ENCODE measurements around the gene GNL3.
"Not testable (repeated sequence)": the region's sequence is repeated elsewhere in the genome, so short reads cannot be mapped to it uniquely, and the experiment has no call there.

Gene GNL3

GRCh38 chr3:52685709-52686691, at the start of gene GNL3, which contains the start of gene PBRM1:
Gene GNL3 (plus strand): TSS chr3:52686032. CDS start chr3:52686093, 61 bp downstream.
Gene PBRM1 (minus strand): TSS chr3:52685913.
- peak; percentile 79 to 80 for DNase-seq (ENCODE audit: low read depth in 2 of 2)

- DNase-seq (ENCODE audit: low read depth in 2 of 2) = no peak
These were observed 49.2 kb upstream of the GNL3 start for GRCh38 chr3:52636673-52637072.

DNA sequence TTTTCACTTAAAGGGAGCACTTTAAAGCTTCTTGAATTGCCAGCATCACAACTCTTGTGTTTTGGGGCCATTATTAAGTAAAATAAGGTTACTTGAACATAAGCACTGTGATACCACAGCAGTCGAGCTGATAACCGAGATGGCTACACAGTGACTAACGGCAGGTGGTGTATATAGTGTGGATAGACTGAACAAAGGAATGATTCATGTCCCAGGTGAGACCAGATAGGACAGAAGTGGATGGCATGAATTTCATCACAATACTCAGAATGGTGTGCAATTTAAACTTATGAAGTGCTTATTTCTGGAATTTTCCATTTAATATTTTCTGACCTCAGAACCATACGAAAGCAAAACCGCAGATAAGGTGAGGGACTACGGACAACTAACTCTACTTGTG, 40.3 kb upstream of the GNL3 start:
- DNase-seq (ENCODE audit: low read depth in 2 of 2) = no peak

DNA sequence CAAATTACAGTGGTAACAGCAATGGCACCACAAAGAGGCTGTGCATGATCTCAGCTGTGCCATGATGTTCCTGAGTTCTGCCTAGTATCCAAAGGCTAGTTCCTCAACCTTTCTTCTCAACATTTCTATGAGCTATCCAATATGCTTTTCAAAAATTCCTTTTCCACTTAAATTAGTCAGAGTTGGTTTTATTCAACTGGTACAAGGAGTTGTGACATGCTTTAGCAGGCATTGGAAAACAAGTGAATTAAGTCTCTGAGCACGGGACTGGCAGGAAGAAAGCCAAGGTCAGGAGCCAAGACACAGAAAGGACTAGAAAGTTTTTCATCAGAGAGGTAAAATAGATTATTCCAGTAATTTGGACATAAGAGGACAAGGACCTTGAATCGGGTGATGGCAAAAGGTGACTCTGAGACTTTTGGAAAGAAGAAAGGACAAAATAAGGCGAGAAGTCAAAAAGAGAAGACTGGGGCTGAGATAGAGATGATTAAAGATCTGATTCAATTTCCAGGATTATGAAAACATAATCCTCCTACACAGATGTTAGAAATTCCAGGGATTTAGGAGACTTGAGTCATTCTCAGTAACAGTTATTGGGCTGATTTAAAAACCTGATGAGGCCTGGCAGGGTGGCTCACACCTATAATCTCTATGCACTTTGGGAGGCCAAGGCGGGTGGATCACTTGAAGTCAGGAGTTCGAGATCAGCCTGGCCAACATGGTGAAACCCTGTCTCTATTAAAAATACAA, 36.2 kb upstream of the GNL3 start:
- no peak for DNase-seq (ENCODE audit: low read depth in 2 of 2)

GRCh38 chr3:52650439-52650838, 35.4 kb upstream of the GNL3 start:
- DNase-seq (ENCODE audit: low read depth in 2 of 2) = no peak

DNA sequence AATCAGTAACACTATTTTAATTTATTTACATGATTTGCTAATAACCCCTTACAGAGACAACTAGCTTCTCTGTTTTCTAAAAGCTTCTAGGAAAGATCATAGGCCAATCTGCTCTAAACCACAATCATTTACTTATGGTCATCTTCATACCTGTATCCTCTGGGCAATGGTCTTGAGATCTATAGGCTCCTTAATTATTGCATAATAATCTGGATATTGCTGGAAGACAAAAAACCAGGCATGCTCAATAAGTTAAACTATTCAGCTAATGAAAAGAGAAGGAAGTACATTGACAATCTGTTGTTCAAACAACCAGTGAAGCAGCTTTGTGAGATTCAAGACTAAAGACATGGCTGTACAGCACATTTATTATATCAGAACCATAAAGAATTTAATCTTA, 34.2 kb upstream of the GNL3 start:
- no peak for DNase-seq (ENCODE audit: low read depth in 2 of 2)

GRCh38 chr3:52655895-52656294, 29.9 kb upstream of the GNL3 start:
- DNase-seq (ENCODE audit: low read depth in 2 of 2) = no peak

DNA sequence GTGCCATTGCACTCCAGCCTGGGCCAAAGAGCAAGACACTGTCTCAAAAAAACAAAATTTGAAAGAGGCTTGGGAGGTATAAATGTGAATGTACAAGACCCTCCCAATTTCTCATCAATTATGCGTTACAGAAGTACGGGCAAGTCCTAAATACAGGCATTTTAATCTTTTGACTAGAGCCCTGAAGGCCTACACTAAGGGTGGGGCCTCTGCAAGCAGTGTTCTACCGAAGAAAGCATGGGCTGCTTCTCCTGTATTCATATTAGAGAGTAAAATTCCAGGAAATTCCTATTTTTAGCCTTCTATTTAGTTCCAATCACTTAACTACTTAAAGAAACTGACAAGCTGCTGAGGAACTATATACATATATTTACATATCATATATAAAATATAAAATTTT, 25.8 kb upstream of the GNL3 start:
- DNase-seq (ENCODE audit: low read depth in 2 of 2) = no peak

GRCh38 chr3:52663098-52663497, 22.7 kb upstream of the GNL3 start:
- DNase-seq (ENCODE audit: low read depth in 2 of 2) = no peak

DNA sequence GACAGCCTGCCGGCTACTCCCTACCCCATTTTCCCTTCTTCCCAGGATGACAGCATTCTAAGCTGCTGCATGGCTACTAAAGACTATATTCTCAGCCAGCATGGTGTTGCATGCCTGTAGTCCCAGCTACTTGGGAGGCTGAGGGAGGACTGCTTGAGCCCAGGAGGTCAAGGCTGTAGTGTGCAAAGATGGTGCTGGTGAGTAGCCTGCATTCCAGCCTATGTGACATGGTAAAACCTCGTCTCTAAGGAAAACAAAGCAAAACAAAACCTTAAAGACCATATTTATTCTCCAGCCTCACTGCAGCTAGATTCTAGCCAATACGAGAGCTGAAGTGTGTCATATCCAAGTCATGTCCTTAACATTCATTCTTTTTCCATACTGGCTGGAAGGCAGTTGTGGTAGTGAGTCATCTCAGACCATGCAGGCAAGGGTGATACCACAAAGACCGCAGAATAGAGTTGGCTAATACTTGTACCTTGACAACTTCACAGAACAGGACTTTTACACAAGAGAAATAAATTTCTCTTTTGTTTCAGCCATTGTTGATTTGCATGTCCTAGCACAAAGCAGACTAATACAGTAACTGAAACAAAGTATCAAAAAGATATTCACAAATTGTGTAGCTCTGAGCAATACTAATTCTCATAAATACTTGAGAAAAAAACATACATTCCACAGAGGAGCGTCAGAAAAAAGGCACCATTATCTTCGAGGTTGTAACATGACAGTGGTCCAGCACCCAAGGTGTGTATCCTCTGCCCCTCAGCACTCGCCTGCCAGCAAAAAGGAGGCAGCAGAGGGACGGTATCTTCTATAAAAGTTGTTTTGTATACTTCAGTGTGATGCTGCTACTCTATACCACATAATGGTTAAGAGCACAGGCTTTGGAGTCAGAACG, 15.0 kb upstream of the GNL3 start:
- DNase-seq (ENCODE audit: low read depth in 2 of 2) = no peak

DNA sequence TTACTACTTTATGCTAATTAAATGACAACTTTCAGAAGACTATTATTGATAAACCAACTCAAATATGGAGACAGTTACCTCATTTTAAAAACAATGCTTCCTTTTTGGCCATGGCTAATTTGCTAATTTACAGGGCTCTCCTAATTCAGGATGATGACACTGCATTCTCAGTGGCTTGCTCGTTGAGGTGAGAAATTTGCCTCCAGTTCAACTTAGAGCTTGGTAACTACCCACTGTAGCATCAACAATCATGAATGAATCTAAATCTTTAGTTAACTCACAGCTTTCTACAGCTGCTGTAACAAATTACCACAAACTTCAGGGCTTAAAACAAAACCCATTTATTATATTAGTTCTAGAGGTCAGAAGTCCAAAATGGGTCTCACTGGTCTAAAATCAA, 14.2 kb upstream of the GNL3 start:
- DNase-seq (ENCODE audit: low read depth in 2 of 2) = no peak

DNA sequence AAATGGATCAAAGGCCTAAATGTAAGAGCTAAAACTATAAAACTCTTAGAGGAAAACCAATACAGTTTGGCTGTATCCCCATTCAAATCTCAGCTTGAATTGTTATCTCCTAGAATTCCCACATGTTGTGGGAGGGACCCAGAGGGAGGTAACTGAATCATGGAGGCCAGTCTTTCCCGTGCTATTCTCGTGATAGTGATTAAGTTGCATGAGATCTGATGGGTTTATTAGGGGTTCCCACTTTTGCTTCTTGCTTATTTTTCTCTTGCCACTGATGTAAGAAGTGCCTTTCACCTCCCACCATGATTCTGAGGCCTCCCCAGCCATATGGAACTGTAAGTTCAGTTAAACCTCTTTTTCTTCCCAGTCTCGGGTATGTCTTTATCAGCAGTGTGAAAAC, 9.6 kb upstream of the GNL3 start:
- not testable (repeated sequence) for DNase-seq (ENCODE audit: low read depth in 2 of 2)

GRCh38 chr3:52678265-52679198, 7.3 kb upstream of the GNL3 start:
- DNase-seq (ENCODE audit: low read depth in 2 of 2) = no peak

DNA sequence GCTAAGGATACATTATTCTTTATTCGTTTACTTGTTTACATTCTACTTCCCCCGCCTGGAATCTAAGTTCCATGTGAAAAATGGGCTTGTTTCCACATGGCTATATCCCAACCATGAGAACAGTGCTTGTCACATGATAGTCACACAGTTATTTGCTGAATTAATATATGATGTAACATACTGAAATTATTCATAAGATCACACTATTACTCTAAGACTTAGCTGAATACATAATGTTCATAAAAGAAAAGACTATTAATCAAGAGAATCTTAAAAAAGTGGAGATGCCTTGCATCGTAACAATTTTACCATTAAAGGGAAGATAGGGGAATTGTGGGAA, 6.7 kb upstream of the GNL3 start:
- no peak for DNase-seq (ENCODE audit: low read depth in 2 of 2)

GRCh38 chr3:52679811-52680210, 6.0 kb upstream of the GNL3 start:
- no peak for DNase-seq (ENCODE audit: low read depth in 2 of 2)

GRCh38 chr3:52681596-52681995, 4.2 kb upstream of the GNL3 start:
- no peak for DNase-seq (ENCODE audit: low read depth in 2 of 2)

GRCh38 chr3:52682016-52682415, 3.8 kb upstream of the GNL3 start:
- no peak for DNase-seq (ENCODE audit: low read depth in 2 of 2)

- no peak for DNase-seq (ENCODE audit: low read depth in 2 of 2)
These were observed 2.2 kb upstream of the GNL3 start for GRCh38 chr3:52683611-52684010.

- DNase-seq (ENCODE audit: low read depth in 2 of 2) = no peak
These were observed 1.6 kb upstream of the GNL3 start for GRCh38 chr3:52684184-52684583.

DNA sequence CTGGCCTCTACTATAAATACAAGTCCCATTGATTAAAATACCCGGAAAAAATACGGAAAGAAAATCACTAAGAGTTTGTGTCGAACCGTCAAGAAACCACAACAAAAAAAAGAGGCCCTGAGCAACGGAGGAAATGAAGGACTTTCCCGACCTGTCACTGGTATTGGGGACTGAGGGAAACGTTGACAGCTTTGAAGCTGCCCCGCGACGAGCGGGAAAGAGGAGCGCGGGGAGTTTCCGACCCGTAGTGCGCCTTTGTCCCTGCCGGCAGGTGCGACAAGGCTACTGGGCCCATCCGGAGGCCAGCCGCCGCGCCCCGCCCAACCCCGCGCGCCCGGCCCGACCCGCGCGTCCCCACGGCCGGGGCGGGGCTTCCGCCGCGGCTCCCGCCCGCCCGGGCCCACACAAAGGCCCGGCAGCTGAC, 535 bp upstream of the GNL3 start:
- peak; percentile 52 to 53 for DNase-seq (ENCODE audit: low read depth in 2 of 2)

DNA sequence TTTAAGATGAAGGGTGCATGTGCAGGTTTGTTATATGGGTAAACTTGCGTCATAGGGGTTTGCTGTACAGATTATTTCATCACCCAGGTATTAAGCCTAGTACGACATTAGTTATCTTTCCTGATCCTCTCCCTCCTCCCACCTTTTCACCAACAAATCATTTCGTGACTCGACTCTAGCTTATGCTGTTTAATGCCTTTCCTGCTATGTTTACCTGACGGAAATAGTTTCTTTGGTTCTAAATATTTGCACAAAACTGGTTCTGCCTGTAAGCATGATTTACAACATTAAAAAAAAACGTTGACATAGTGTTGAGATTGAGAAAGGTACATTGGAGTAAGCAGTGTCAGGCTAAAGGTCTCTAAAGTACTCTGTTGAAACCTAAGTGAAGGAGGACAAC, 2.4 kb downstream of the GNL3 start:
- DNase-seq (ENCODE audit: low read depth in 2 of 2) = no peak
